ENCODE data around the gene C6orf15.

DNA sequence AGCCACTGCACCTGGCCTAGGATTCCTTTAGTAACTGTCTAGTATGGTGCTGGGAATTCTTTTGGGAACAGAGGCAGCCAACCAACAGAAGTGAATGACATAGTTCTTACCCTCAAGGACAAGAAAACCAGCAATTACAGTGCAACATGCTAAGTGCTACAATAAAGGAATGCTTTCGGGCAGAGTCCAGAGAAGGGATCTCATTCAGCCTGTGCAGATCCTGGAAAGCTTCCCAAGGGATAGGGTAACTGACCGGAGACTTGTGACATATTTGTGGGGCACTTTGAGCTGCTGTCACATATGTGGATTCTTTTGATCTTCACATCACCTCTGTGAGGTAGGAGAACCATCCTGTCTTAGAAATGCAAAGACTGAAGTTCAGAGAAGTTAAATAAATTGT is 46.8 kb downstream of the C6orf15 start:
- TF ChIP-seq, protein P1, sequence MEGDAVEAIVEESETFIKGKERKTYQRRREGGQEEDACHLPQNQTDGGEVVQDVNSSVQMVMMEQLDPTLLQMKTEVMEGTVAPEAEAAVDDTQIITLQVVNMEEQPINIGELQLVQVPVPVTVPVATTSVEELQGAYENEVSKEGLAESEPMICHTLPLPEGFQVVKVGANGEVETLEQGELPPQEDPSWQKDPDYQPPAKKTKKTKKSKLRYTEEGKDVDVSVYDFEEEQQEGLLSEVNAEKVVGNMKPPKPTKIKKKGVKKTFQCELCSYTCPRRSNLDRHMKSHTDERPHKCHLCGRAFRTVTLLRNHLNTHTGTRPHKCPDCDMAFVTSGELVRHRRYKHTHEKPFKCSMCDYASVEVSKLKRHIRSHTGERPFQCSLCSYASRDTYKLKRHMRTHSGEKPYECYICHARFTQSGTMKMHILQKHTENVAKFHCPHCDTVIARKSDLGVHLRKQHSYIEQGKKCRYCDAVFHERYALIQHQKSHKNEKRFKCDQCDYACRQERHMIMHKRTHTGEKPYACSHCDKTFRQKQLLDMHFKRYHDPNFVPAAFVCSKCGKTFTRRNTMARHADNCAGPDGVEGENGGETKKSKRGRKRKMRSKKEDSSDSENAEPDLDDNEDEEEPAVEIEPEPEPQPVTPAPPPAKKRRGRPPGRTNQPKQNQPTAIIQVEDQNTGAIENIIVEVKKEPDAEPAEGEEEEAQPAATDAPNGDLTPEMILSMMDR (IDR thresholded peaks at IDR 0.05; ENCODE audit: poor library complexity, severe bottlenecking), result no peak
- no peak for TF ChIP-seq EP300 (conservative IDR thresholded peaks at IDR 0.05; ENCODE audit: poor library complexity, severe bottlenecking)
- TF ChIP-seq RAD21 (conservative IDR thresholded peaks at IDR 0.05), result no peak
- no peak for TF ChIP-seq EZH2 (IDR thresholded peaks at IDR 0.05; ENCODE audit: borderline replicate concordance, insufficient read depth, low read length, poor library complexity, severe bottlenecking)
- TF ChIP-seq POLR2AphosphoS5 (IDR thresholded peaks at IDR 0.05), result no peak
- TF ChIP-seq, protein P2, sequence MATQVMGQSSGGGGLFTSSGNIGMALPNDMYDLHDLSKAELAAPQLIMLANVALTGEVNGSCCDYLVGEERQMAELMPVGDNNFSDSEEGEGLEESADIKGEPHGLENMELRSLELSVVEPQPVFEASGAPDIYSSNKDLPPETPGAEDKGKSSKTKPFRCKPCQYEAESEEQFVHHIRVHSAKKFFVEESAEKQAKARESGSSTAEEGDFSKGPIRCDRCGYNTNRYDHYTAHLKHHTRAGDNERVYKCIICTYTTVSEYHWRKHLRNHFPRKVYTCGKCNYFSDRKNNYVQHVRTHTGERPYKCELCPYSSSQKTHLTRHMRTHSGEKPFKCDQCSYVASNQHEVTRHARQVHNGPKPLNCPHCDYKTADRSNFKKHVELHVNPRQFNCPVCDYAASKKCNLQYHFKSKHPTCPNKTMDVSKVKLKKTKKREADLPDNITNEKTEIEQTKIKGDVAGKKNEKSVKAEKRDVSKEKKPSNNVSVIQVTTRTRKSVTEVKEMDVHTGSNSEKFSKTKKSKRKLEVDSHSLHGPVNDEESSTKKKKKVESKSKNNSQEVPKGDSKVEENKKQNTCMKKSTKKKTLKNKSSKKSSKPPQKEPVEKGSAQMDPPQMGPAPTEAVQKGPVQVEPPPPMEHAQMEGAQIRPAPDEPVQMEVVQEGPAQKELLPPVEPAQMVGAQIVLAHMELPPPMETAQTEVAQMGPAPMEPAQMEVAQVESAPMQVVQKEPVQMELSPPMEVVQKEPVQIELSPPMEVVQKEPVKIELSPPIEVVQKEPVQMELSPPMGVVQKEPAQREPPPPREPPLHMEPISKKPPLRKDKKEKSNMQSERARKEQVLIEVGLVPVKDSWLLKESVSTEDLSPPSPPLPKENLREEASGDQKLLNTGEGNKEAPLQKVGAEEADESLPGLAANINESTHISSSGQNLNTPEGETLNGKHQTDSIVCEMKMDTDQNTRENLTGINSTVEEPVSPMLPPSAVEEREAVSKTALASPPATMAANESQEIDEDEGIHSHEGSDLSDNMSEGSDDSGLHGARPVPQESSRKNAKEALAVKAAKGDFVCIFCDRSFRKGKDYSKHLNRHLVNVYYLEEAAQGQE (IDR thresholded peaks at IDR 0.05; ENCODE audit: borderline replicate concordance), result no peak
- TF ChIP-seq TAF1 (IDR thresholded peaks at IDR 0.05; ENCODE audit: low read depth), result no peak
- no peak for TF ChIP-seq MXI1 (conservative IDR thresholded peaks at IDR 0.05; ENCODE audit: poor library complexity, severe bottlenecking)
- no peak for TF ChIP-seq SMC3 (conservative IDR thresholded peaks at IDR 0.05; ENCODE audit: poor library complexity)
